Activated CD8-positive, alpha-beta memory T cell treated with anti-CD3 and anti-CD28 coated beads for 24 hours (primary cell): ENCODE results near the gene POLK.

Experiments
- DNase-seq: peaks from one replicate; pipeline ENCODE4 v3.0.0-alpha.2; 2020

The POLK gene

DNA sequence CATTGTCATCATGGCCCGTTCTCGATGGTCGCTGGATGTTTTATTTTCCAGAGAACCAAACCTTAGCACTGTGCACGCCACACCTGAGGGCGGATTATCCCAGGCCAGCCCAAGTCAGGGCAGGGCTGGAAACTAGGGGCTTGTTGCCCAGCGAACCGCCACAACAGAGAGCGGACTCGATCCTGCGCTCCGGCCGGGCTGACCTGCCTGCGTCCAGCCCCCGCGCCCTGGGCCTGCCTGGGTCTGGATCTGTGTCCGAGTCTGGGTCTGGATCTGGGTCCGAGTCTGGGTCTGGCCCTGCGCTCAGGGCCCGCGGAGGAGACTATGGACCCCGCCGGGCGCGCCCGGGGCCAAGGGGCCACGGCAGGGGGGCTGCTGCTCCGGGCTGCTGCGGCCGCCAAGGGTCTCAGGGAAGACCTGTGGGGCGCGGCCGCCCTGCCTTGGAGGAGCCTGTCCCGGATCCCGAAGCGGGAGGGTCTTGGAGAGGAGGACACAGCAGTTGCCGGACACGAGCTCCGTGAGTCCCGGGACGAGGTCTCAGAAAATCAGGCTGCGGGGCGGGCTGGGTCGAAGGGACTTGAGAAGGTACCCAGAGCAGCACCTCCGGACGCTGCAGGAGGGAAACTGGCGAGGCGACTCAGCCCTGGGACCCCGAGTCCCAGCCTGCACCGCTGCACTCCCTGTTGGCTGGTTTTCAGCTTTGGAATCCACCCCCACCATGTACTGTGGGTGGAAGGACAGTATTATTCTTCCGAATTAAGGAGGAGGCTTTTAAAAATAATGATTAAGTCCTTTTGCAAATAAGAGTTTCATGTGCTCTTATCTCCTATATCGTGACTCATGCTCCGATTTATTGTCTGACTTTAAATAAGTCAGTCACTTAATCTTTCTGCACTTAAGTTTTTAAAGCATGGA is 99.9 kb downstream of the POLK start, which contains the start of gene ANKDD1B:
TSS of gene ANKDD1B (plus strand) at position 143 of the 915 bp plus-strand sequence. CDS start at position 325, 182 bp downstream.
- DNase-seq = peak; percentile 60

DNA sequence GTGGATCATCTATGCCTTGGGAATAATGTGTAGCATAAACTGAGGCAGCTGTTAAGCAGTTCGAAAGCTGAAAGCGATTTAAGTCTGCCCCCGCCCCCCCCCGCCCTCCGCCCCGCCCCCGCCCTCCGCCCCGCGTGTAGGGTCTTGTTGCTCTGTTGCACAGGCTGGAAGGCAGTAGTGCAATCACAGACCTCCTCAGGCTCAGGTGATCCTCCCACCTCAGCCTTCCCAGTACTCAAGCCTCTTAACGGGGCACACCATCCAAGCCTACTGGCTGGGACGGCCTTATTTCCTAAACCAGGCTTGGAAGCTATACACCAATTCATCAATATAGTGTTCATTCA is 100.5 kb downstream of the POLK start:
- DNase-seq = no peak

DNA sequence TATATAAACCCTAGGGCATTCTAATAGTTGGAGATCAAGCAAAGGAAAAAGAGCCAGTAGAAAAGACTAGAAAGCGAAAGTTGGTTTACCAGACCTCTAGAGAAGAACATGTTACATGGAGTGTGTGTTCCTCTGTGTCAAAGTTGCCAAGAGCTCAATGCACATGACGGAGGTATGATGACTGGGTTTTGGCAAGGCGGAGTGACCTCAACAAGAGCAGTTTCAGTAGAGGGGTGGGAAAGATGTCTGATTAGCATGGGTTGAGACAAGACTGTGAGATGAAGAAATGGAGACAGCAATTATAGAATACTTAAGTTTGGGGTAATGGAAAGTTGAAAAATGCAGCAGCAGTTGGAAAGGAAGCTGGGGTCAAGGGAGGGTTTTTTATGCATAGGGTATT is 101.2 kb downstream of the POLK start:
- DNase-seq = no peak

DNA sequence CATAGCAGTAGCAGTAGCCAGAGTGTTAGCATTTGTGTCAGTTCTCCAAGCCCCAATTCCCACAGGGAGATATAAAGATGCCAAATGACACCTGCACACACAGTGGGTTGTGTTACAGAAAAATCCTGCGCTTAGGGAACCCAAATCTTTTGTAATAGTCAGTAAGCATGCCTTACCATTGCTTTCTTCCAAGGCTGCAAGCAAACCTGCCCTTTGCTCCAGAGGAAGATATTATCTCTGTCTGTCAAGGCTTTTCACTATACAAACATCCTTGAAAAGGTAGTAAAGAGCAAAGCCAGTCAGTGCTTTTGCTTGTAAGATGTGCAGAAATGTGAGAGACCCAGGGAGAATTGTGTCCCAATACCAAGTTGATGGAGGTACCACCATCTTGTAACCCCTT is 102.5 kb downstream of the POLK start:
- no peak for DNase-seq

DNA sequence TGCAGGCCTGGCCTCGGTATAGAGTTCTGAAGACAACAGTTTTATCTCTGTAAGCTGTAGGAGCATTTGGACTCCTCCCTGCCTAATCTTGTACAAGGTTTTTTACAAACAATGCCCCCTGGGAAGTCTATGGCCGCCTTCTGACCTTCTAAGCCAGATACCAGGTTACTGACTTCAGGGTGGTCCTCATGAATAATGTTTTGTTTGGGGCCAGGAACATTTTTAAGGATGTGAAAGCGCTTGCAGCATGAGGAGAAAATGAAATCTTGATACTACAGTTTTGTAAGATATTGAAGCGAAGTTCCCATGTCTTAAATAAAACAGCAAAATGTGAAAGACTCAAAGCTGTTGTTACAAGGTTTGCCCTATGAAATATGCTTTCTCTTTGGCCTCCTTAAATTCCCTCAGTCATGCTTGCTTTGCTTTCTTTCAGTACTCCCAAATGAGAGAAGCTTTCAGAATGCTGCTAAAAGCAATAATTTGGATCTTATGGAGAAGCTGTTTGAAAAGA is 104.7 kb downstream of the POLK start:
- no peak for DNase-seq

DNA sequence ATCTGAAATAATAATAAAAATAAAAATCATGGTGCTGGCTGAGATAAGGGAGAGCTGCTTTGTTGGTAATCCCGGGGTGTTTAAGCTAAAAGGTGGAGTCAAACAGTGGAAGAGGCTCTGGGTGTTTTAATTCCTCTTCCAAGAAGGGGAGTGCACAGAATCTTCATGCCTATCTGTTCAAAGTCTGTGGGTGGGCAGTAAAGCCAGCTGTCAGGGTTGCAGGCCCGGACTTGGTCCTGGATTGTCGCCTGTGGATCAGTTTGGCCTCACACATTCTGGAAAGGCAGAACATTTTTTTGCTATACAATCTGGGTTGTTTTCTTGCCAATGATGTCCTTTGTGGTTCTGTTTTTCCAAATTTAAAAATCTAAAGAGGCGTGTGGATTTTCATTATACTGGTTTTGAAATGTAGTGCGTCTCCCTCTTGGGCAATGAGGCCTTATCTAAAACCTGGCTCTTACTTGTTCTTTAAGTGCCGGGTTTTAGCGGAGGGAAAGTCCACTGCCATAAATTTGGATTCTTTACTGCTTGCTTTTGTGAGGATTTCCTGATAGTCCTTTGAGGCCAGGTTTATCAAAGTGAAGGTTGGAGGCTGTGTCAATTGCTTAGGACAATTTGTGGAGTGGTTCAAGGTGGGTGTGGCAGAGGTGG is 105.4 kb downstream of the POLK start:
- no peak for DNase-seq

DNA sequence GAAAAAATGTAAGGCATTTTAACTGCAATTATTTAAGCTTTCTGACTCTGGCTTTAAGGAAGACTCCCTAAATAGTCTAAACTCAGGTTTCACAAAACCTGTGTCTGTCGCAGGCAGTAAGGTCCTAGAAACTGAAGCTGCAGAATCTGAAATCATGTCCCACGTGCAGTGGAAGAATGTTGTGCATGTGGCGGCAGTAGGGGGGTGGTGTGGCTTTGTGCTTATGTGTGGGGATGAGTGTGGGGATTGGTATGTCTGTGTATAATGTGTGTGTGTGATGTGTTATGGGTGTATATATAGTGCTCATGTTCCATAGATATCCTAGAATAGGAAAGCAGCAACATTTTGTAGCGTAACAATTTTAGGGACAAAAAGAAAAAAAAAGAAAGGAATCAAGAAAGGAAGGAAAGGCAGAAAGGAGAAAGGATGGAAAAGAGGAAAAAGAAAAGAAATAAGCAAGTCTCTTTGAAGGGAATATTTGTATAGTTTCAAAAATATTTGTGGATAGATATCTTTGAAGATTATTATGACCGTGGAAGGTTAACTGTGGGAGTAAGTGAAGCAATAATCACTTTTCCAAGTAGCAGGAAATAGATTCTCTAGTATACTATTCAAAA is 106.2 kb downstream of the POLK start:
- DNase-seq = no peak

DNA sequence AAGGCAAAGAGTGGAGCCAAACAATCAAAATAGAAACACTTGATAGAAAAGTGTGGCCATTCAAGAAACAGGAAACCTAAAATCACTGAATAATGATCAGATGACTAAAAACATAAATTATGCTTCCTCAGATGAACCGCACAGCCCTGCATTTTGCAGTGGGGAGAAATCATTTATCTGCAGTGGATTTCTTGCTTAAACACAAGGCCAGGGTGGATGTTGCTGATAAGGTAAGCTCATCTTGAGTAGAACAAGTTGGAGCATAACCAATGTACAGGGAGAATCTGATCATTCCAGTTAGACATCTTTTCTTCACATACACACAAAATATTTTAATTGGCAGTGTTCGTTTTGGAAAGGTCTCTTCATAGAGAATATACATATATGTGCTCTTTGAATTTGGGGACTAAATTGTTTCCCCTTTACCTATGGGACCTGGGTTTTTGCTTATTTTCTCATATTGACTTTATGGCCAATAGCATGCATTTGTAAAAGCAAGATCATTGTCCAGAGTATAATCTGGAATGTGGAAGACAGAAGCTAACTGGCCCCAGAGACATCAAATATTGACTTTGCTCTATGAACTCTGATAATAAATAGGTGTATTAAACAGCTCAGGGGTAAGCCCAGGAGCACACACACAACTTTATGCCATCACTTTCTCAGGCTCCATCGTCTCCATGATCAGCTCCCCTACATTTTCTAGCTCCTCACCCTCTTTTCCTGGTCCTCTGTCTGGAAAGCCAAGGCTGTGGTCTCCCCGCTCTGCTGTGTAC is 108.7 kb downstream of the POLK start:
- DNase-seq = no peak

DNA sequence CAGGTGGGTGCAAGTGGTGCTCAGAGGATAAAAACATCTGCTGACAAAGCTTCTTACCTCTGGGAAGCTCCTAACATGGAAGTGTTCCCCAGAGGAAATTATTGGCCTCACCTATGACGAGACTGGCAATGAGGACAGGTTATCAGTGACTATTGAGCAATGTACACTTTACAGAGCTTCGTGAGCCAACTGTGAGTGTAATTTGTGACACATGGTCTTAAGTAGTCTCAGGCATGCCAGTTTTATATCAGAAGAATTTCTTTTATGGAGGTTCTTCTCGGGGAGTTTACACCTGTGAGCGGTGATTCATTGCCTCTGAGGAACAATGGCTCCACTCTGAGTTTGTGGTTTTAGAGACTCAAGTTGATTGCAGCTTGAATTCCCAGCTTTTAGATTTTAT is 110.9 kb downstream of the POLK start:
- no peak for DNase-seq

DNA sequence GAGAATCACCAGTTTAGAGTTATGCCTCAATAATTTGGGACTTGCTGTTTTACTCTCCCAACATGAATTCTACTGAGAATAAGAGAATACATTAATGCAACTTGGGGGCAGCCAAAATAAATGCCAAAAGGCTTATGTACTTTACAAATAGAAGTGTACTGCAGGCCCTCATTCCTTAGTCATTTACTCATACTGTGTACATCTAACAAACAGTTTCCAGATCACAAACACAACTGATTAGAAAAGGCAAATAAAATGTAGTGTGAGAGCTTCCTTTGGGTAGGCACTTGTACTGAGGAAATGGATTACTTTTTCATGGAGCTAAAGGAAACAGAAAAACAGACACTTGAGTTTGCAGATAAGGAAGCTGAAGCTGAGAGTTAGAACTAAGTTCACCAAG is 112.2 kb downstream of the POLK start:
- DNase-seq = no peak

DNA sequence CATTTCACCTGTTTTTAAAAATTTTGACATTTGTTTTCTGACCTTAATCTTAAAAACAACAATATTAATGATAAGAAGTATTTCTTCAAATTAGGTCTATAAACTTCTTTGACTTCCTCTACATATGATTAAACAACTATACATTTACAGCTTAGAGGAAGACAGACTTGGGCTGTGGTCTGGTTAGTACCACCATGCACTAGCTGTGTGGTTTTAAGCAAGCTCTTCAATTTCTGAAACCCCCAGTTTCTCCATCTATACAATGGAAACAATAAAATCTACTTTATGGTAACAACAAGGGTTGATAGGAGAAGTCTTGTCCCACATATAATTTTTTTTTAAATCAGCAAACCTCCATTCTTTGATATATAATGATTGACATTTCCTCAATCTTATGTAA is 115.3 kb downstream of the POLK start:
- no peak for DNase-seq

DNA sequence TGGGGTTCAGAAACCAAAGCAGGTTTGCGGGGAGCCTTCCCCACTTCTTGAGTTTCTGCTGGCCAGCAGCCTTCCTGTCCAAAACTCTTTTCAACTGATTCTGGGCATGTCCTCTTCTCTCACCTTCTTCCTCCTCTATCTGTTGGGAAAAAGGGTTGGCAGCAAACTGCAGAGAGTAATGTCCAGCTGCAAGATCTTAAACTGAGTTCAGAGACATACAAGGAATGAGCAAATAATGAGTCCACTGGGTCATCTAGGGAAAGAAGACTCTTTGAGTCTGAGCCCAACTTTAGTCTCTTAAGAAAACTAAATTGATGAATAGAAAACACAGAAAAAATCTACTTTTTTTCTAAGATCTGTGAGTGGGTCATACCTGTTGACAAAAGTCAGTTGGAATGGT is 116.1 kb downstream of the POLK start:
- DNase-seq = no peak

DNA sequence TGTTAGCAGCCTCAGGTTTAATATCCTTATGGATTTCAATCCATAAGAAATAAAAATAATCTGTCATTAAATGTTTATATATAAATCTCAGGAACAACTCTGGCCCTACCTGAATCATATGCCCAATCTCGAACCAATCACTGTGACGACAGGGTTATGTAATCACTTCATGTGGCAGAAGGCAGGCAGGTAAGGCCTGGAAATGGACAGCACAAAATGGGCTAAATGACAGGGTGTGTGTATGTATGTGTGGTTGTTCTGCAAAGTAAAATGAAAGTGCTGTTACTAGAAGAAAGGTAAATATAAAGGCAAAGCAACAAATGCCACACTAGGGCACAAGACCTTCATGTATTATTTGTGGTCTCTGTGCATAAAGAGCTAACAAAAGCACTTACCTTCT is 119.2 kb downstream of the POLK start:
- DNase-seq = no peak

DNA sequence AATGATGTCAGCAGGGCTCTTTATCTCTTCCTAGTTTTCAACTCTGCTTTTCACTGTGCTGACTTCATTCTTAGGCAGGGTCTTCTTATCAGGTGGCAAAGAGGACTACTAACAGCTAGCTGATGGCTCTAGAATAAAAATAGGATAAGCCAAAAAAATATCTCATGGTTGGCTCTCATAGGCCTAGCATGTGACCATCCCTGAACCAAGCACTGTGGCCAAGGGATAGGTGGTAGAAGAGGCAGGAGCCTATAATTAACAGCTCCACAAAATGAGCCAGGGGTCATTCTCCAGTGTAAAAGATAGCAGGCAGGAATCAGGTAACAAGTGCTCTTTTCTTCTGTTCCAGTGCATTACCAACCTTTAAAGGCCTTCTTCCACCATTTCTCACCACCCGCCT is 120.6 kb downstream of the POLK start:
- no peak for DNase-seq

DNA sequence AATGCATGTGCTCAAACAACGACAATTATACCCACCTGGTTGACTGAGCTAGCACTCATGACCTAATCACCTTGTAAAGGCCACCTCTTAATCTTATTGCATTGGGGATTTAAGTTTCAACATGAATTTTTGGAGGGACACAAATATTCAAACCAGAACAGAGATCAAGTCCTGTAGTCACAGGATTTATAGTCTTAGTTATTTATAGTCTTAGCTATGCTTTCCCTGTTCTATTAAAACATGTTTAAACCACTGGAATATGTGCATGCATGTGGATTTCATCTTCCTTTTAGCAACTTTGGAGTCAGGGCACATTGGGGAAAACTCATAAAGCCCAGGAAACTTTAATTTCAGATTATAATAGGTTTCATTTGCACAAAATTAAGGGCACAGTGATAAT is 126.3 kb downstream of the POLK start:
- no peak for DNase-seq

DNA sequence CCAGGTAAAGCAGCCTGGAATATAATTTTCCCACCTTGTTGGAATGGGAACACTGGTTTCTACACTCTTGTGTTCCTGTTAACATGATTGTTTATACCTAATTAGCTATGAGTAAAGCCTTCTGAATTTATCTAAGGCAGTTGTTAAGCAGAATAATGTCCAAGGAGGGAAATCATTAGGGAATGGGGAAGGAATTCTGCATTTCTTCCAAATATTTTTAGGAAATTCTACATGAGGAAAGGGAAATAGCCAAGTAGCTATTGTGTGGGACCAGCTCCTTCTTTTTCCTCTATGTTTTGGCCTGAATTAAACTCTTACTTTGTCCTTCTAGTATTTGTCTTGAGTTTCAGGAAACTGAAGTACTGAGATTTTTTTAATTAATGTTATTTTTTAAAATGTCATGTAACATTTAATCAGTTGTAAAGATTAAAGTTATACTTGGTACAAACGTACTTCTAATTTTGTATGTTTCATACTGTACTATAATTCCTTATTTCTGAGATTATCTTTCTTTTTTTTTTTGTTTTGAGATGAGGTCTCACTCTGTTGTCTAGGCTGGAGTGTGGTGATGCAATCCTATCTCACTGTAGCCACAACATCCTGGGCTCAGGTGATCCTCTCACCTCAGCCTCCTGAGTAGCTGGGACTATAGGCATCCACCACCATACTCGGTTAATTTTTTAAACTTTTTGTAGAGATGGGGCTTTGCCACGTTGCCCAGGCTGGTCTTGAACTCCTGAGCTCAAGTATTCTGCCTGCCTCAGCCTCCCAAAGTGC is 128.0 kb downstream of the POLK start:
- DNase-seq = no peak

DNA sequence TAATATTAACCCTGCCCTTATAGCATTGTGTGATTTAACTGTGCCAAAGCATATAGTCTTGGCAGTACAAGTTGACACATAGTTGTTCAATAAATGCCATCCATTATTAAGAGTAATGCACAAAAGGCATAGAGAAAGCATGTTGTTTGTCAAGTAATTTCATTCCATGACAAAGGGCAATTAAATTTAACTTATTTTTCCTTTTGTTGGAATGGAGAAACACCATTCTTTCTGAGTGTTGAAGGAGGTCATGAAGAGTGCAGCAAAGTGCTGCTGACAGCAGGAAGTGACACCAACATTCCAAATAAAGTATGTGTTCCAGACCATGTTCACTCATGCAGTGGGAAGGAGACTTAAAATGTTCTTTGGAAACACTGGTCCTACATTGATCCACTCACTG is 128.7 kb downstream of the POLK start:
- DNase-seq = no peak

DNA sequence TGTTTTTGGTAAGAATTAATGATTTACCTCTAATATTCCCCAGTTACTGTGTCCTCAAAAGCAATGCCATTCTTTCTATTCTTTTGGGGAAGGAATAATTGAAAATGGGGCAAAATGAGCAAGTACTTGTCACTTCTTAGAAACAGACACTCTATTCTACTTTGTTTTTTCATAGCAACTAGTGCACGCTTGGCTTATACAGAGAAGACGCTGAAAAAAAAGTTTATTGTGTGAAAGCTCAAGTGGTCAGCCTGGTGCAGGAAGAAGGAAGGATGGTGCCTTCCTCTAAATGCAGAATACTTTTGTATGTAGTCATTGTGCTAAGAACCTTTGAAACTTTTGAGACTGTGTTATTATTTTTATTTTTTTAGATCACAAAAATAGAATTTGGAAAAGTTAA is 129.1 kb downstream of the POLK start:
- DNase-seq = no peak

DNA sequence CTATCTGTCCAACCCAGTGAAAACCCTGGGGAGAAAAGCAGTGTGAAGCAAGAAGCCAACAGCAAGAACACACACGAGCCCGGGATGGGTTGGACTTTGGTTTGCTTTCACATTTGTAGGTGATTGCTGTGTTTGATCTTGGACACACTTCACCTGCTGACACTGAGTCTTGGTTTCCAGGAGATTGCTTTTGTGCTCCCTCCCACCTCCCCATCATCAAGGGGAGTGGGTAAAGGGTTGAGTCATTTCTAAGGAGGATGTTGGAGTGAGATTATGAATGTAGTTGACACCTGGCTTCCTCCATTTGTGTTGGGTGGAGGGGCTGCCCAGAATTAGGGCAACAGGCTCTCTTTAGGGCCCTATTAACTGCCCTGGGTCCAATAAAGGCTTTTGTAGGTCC is 137.0 kb downstream of the POLK start:
- DNase-seq = no peak
